A673 (cell line): ENCODE results near the gene CT47A7. TPM values are rescaled to one million over a fixed set of nuclear protein-coding genes. Genes with fewer than 3 reads are reported as not detected.
"Not testable (repeated sequence)": the region's sequence is repeated elsewhere in the genome, so short reads cannot be mapped to it uniquely, and the experiment has no call there.

Experiments
- Bru-seq: library from RNA; stranded (reverse); fragments of 400-500 nt; gene quantifications from one replicate; lab custom pipeline; 2021; lab: Mats Ljungman, UMichigan
- BruChase-seq, 2 experiments: library from RNA; stranded (reverse); fragments of 400-500 nt; gene quantifications; one replicate each; lab custom pipeline; 2021; lab: Mats Ljungman, UMichigan
- BruUV-seq: library from RNA; stranded (reverse); fragments of 400-500 nt; replicated peaks from 2 replicates; lab custom pipeline; 2021; lab: Mats Ljungman, UMichigan
- CTCF ChIA-PET: fragments of 300-600 bp; sonication (Branson Sonifier 250); formaldehyde crosslinking; loops from one replicate; lab custom pipeline; 2022; ENCODE audit warnings: antibody characterized with exemption; lab: Charles Lee
- POLR2A ChIA-PET: fragments of 300-600 bp; sonication (Branson Sonifier 250); formaldehyde crosslinking; loops from one replicate; lab custom pipeline; 2022; ENCODE audit warnings: antibody characterized with exemption; ENCODE audit not compliant: low non-redundant PET; lab: Charles Lee
- DNase-seq: peaks from one replicate; pipeline ENCODE4 v3.0.0-alpha.2; 2015; ENCODE audit warnings: low spot score
- H3K27ac ChIP-seq: fragments of 200-600 bp; sonication (generic); 2 replicates; pipeline ENCODE4 v1.5.1; 2016; ENCODE audit warnings: mixed run types, low read depth, mild to moderate bottlenecking, mixed read lengths, antibody characterized with exemption, low read length; ENCODE audit not compliant: poor library complexity, severe bottlenecking
- H3K27me3 ChIP-seq: fragments of 200-600 bp; sonication (generic); replicated peaks from 2 replicates; pipeline ENCODE4 v1.6.1; 2017; ENCODE audit warnings: mixed run types, low read depth, mild to moderate bottlenecking, mixed read lengths, antibody characterized with exemption, low read length; ENCODE audit not compliant: insufficient read depth, poor library complexity
- H3K36me3 ChIP-seq: fragments of 200-600 bp; sonication (generic); 2 replicates; pipeline ENCODE4 v1.6.1; 2016; ENCODE audit warnings: mixed run types, mild to moderate bottlenecking, mixed read lengths, antibody characterized with exemption, low read length; ENCODE audit not compliant: insufficient read depth, poor library complexity, severe bottlenecking
- H3K4me1 ChIP-seq: fragments of 200-600 bp; sonication (generic); 2 replicates; pipeline ENCODE4 v1.6.1; 2017; ENCODE audit warnings: mixed run types, mild to moderate bottlenecking, mixed read lengths, antibody characterized with exemption, low read length; ENCODE audit not compliant: insufficient read depth, poor library complexity, severe bottlenecking
- H3K4me3 ChIP-seq: fragments of 200-600 bp; sonication (generic); 2 replicates; pipeline ENCODE4 v1.5.1; 2016; ENCODE audit warnings: low read depth, mixed run types, mild to moderate bottlenecking, mixed read lengths, low read length; ENCODE audit not compliant: poor library complexity, severe bottlenecking
- H3K9me3 ChIP-seq: fragments of 200-600 bp; sonication (generic); 2 replicates; pipeline ENCODE4 v1.6.1; 2016; ENCODE audit warnings: mixed run types, low read depth, mild to moderate bottlenecking, mixed read lengths, antibody characterized with exemption, low read length; ENCODE audit not compliant: poor library complexity, severe bottlenecking
- CTCF ChIP-seq: fragments of 300-800, 200-600 bp; sonication (generic); conservative IDR thresholded peaks from 2 replicates; pipeline ENCODE4 v1.5.1; 2017; ENCODE audit warnings: low read depth, mild to moderate bottlenecking, antibody characterized with exemption, low read length, moderate library complexity, mixed read lengths
- EZH2 ChIP-seq: fragments of 200-600 bp; sonication (generic); IDR thresholded peaks from 2 replicates; pipeline ENCODE4 v1.6.1; 2017; ENCODE audit warnings: borderline replicate concordance, low read depth, mild to moderate bottlenecking, mixed read lengths, antibody characterized with exemption, low read length; ENCODE audit not compliant: poor library complexity, severe bottlenecking
- intact Hi-C: fragments of 100-400 bp; cut with micrococcal nuclease; formaldehyde crosslinking; loops from one replicate; pipeline ENCODE4 v1.10.0; 2022; ENCODE audit not compliant: unreplicated experiment
- long read RNA-seq: library from polyadenylated mRNA; stranded (forward); transcript quantifications from one replicate; pipeline ENCODE4 v2.0.0, GENCODE V29; 2022
- total RNA-seq: library from RNA; stranded (reverse); gene quantifications from 2 replicates; pipeline ENCODE4 v1.2.3, GENCODE V29; 2021

The CT47A7 gene
- total RNA-seq (not detected in 2 replicates), Bru-seq, nascent RNA (not detected), BruChase-seq, experiment 1, labeled RNA remaining after a 2-hour chase (not detected), BruChase-seq, experiment 2, labeled RNA remaining after a 6-hour chase (not detected)
- long read RNA-seq: 0 reads

GRCh38 chrX:120956500-120956899 lies at the start of gene CT47A7:
TSS of gene CT47A7 (minus strand) at chrX:120956600. CDS start at chrX:120956345, 255 bp downstream.
- POLR2A ChIA-PET: not testable (repeated sequence)

GRCh38 chrX:121000589-121000988 lies 44.2 kb upstream of the CT47A7 start:
- Histone ChIP-seq H3K27me3 (no peaks in the 10 kb centered on the region), H3K36me3 (no peaks in the 10 kb centered on the region), H3K4me3 (no peak overlapping the region), H3K4me1 (no peaks in the 10 kb centered on the region), H3K27ac (no peak overlapping the region), H3K9me3 (no peaks in the 10 kb centered on the region)
- BruUV-seq: no TSS peak
- intact Hi-C loops: no loop called here
- CTCF ChIA-PET: no interaction called here
- TF ChIP-seq EZH2 (no peak), CTCF (peak; percentile 47)
- POLR2A ChIA-PET: no interaction called here
- peak; percentile 44 for DNase-seq

More at GRCh38 chrX:120956500-120956899, at the start of gene CT47A7:
- CTCF ChIA-PET, H3K27ac ChIP-seq, BruUV-seq, H3K36me3 ChIP-seq, H3K4me1 ChIP-seq, H3K4me3 ChIP-seq, H3K9me3 ChIP-seq, intact Hi-C loops, DNase-seq, H3K27me3 ChIP-seq: not testable (repeated sequence)

GRCh38 chrX:120999413-120999812 lies 43.0 kb upstream of the CT47A7 start:
- POLR2A ChIA-PET: no interaction called here
- intact Hi-C loops: no loop called here
- TF ChIP-seq EZH2: no peak
- H3K27me3 ChIP-seq: no peaks in the 10 kb centered on the region
- no TSS peak for BruUV-seq
- DNase-seq: no peak
- H3K9me3 ChIP-seq: no peaks in the 10 kb centered on the region
- no peak overlapping the region for H3K27ac ChIP-seq
- H3K4me3 ChIP-seq: no peak overlapping the region
- CTCF ChIA-PET: no interaction called here
- no peaks in the 10 kb centered on the region for H3K4me1 ChIP-seq
- H3K36me3 ChIP-seq: no peaks in the 10 kb centered on the region

GRCh38 chrX:120985660-120986059 lies 29.3 kb upstream of the CT47A7 start, which contains the start of gene CT47A1:
TSS of gene CT47A1 (minus strand) at chrX:120985760. CDS start at chrX:120985529, 231 bp downstream.
- H3K36me3 ChIP-seq, H3K9me3 ChIP-seq, intact Hi-C loops, BruUV-seq, CTCF ChIA-PET, H3K4me3 ChIP-seq, H3K4me1 ChIP-seq, H3K27ac ChIP-seq, POLR2A ChIA-PET, DNase-seq, H3K27me3 ChIP-seq: not testable (repeated sequence)

Other genes starting within 250 kb of the CT47A7 start
- not detected in 2 replicates for gene CT47B1, start 80.7 kb downstream of the CT47A7 start, total RNA-seq
- not detected in 2 replicates for gene CT47A11, start 19.4 kb downstream of the CT47A7 start, total RNA-seq
- not detected in 2 replicates for gene CT47A10, start 14.6 kb downstream of the CT47A7 start, total RNA-seq
- gene CT47A9, start 9.7 kb downstream of the CT47A7 start, total RNA-seq: not detected in 2 replicates
- gene CT47A8, start 4.9 kb downstream of the CT47A7 start, total RNA-seq: not detected in 2 replicates
- gene CT47A6, start 4.9 kb upstream of the CT47A7 start, total RNA-seq: not detected in 2 replicates
- not detected in 2 replicates for gene CT47A5, start 9.7 kb upstream of the CT47A7 start, total RNA-seq
- not detected in 2 replicates for gene CT47A4, start 14.6 kb upstream of the CT47A7 start, total RNA-seq
- gene CT47A3, start 19.5 kb upstream of the CT47A7 start, total RNA-seq: not detected in 2 replicates
- not detected in 2 replicates for gene CT47A2, start 24.3 kb upstream of the CT47A7 start, total RNA-seq
- not detected in 2 replicates for gene CT47A1, start 29.2 kb upstream of the CT47A7 start, total RNA-seq
- 0.47 and 0.63 TPM in 2 replicates for gene GLUD2, start 91.0 kb upstream of the CT47A7 start, total RNA-seq